Activated naive CD8-positive, alpha-beta T cell treated with anti-CD3 and anti-CD28 coated beads, Interleukin-2, amount 50 U/mL, for 24 hours (primary cell): Measurements from ENCODE around the gene MT2A.
"Not testable (repeated sequence)": the region's sequence is repeated elsewhere in the genome, so short reads cannot be mapped to it uniquely, and the experiment has no call there.

Source experiments
- ATAC-seq: fragments of 150-1000 bp; cut with Tn5 transposase; one replicate; pipeline ENCODE4 v1.10.0; 2021
- DNase-seq: peaks from one replicate; pipeline ENCODE4 v3.0.0; 2021
- H3K27ac Mint-ChIP-seq: one replicate; pipeline ENCODE4 v1.8.0; 2021; ENCODE audit warnings: mild to moderate bottlenecking, mixed read lengths
- H3K27me3 Mint-ChIP-seq: one replicate; pipeline ENCODE4 v1.8.0; 2021; ENCODE audit warnings: mixed read lengths
- H3K36me3 Mint-ChIP-seq: one replicate; pipeline ENCODE4 v1.8.0; 2021; ENCODE audit warnings: low read depth, mixed read lengths
- H3K4me1 Mint-ChIP-seq: one replicate; pipeline ENCODE4 v1.8.0; 2021; ENCODE audit warnings: mixed read lengths
- H3K4me3 Mint-ChIP-seq: one replicate; pipeline ENCODE4 v1.8.0; 2021; ENCODE audit warnings: mild to moderate bottlenecking, moderate library complexity, mixed read lengths
- H3K9me3 Mint-ChIP-seq: one replicate; pipeline ENCODE4 v1.8.0; 2021; ENCODE audit warnings: mixed read lengths

Gene MT2A

GRCh38 chr16:56623184-56623583 is 14.8 kb downstream of the MT2A start:
- not testable (repeated sequence) for H3K4me3 Mint-ChIP-seq, H3K36me3 Mint-ChIP-seq
- peaks cover 20% of the 10 kb centered on the region for H3K27me3 Mint-ChIP-seq

GRCh38 chr16:56623637-56624036 is 15.3 kb downstream of the MT2A start:
- H3K9me3 Mint-ChIP-seq: no peaks in the 10 kb centered on the region
- H3K4me1 Mint-ChIP-seq: peaks cover 17% of the 10 kb centered on the region
- no peak overlapping the region for H3K4me3 Mint-ChIP-seq
- no peaks in the 10 kb centered on the region for H3K36me3 Mint-ChIP-seq
- H3K27ac Mint-ChIP-seq: no peak overlapping the region
- no peak for ATAC-seq
- DNase-seq: no peak
- H3K27me3 Mint-ChIP-seq: peaks cover 17% of the 10 kb centered on the region

More at GRCh38 chr16:56623184-56623583, 14.8 kb downstream of the MT2A start:
- not testable (repeated sequence) for ATAC-seq, H3K27ac Mint-ChIP-seq, H3K9me3 Mint-ChIP-seq, DNase-seq
- peaks cover 17% of the 10 kb centered on the region for H3K4me1 Mint-ChIP-seq

GRCh38 chr16:56625140-56625942 is 17.0 kb downstream of the MT2A start, which contains the start of gene MT1E:
MT1E (plus strand) TSS chr16:56625781; CDS start chr16:56625852, 71 bp downstream.
- peak; percentile 88 for ATAC-seq

GRCh38 chr16:56625943-56626654 is 17.7 kb downstream of the MT2A start:
- peak overlapping the region; percentile 47 for H3K27ac Mint-ChIP-seq
- H3K4me3 Mint-ChIP-seq: peak overlapping the region; percentile 82
- no peak for DNase-seq
- H3K27me3 Mint-ChIP-seq: peaks cover 26% of the 10 kb centered on the region
- no peaks in the 10 kb centered on the region for H3K9me3 Mint-ChIP-seq
- H3K36me3 Mint-ChIP-seq: no peaks in the 10 kb centered on the region
- peak; percentile 41 for ATAC-seq
- H3K4me1 Mint-ChIP-seq: peaks cover 20% of the 10 kb centered on the region

More at GRCh38 chr16:56625140-56625942, 17.0 kb downstream of the MT2A start, which contains the start of gene MT1E:
- Mint-ChIP-seq H3K9me3 (no peaks in the 10 kb centered on the region), H3K36me3 (no peaks in the 10 kb centered on the region), H3K27ac (peak within 1 kb of the TSS; percentile 76), H3K4me3 (peak within 1 kb of the TSS; percentile 82), H3K27me3 (peaks cover 21% of the 10 kb centered on the region), H3K4me1 (peaks cover 20% of the 10 kb centered on the region)
- DNase-seq: peak; percentile 44

GRCh38 chr16:56626685-56627084 is 18.3 kb downstream of the MT2A start:
- H3K27me3 Mint-ChIP-seq: peaks cover 31% of the 10 kb centered on the region

GRCh38 chr16:56628486-56629350 is 20.3 kb downstream of the MT2A start:
- Mint-ChIP-seq H3K4me1 (peaks cover 29% of the 10 kb centered on the region), H3K27ac (no peak overlapping the region), H3K4me3 (no peak overlapping the region), H3K9me3 (no peaks in the 10 kb centered on the region), H3K36me3 (no peaks in the 10 kb centered on the region), H3K27me3 (peaks cover 47% of the 10 kb centered on the region)
- DNase-seq (no peak), ATAC-seq (no peak)

More at GRCh38 chr16:56626685-56627084, 18.3 kb downstream of the MT2A start:
- H3K27ac Mint-ChIP-seq: no peak overlapping the region
- H3K36me3 Mint-ChIP-seq: no peaks in the 10 kb centered on the region
- ATAC-seq: no peak
- DNase-seq: no peak
- no peaks in the 10 kb centered on the region for H3K9me3 Mint-ChIP-seq
- peaks cover 21% of the 10 kb centered on the region for H3K4me1 Mint-ChIP-seq
- H3K4me3 Mint-ChIP-seq: peak overlapping the region; percentile 82

- no peak overlapping the region for H3K4me3 Mint-ChIP-seq
- peaks cover 26% of the 10 kb centered on the region for H3K4me1 Mint-ChIP-seq
- DNase-seq: no peak
- H3K36me3 Mint-ChIP-seq: no peaks in the 10 kb centered on the region
- no peaks in the 10 kb centered on the region for H3K9me3 Mint-ChIP-seq
- H3K27me3 Mint-ChIP-seq: peaks cover 52% of the 10 kb centered on the region
- no peak overlapping the region for H3K27ac Mint-ChIP-seq
- ATAC-seq: no peak
These were observed 21.1 kb downstream of the MT2A start for GRCh38 chr16:56629531-56629930.

- ATAC-seq: no peak
- Mint-ChIP-seq H3K27me3 (peaks cover 53% of the 10 kb centered on the region), H3K27ac (no peak overlapping the region), H3K4me1 (peaks cover 26% of the 10 kb centered on the region), H3K36me3 (no peaks in the 10 kb centered on the region), H3K9me3 (no peaks in the 10 kb centered on the region), H3K4me3 (no peak overlapping the region)
- DNase-seq: no peak
These were observed 21.8 kb downstream of the MT2A start for GRCh38 chr16:56630134-56630533.

GRCh38 chr16:56631197-56631596 is 22.8 kb downstream of the MT2A start:
- H3K4me3 Mint-ChIP-seq: no peak overlapping the region
- no peak overlapping the region for H3K27ac Mint-ChIP-seq
- DNase-seq (no peak), ATAC-seq (no peak)
- peaks cover 23% of the 10 kb centered on the region for H3K4me1 Mint-ChIP-seq
- no peaks in the 10 kb centered on the region for H3K9me3 Mint-ChIP-seq
- H3K36me3 Mint-ChIP-seq: no peaks in the 10 kb centered on the region
- peaks cover 61% of the 10 kb centered on the region for H3K27me3 Mint-ChIP-seq

GRCh38 chr16:56631832-56632155 is 23.4 kb downstream of the MT2A start:
- H3K9me3 Mint-ChIP-seq: no peaks in the 10 kb centered on the region
- DNase-seq (no peak), ATAC-seq (no peak)
- H3K36me3 Mint-ChIP-seq: no peaks in the 10 kb centered on the region
- H3K4me1 Mint-ChIP-seq: peaks cover 21% of the 10 kb centered on the region
- H3K4me3 Mint-ChIP-seq: peak overlapping the region; percentile 65
- H3K27ac Mint-ChIP-seq: no peak overlapping the region
- H3K27me3 Mint-ChIP-seq: peaks cover 66% of the 10 kb centered on the region

GRCh38 chr16:56632156-56632847 is 23.9 kb downstream of the MT2A start, which contains the start of gene MT1M:
MT1M (plus strand) TSS chr16:56632659; CDS start chr16:56632732, 73 bp downstream.
- ATAC-seq: peak; percentile 27

GRCh38 chr16:56632848-56633365 is 24.5 kb downstream of the MT2A start:
- Mint-ChIP-seq H3K9me3 (no peaks in the 10 kb centered on the region), H3K4me1 (peaks cover 24% of the 10 kb centered on the region), H3K4me3 (peak overlapping the region; percentile 65), H3K36me3 (no peaks in the 10 kb centered on the region), H3K27me3 (peaks cover 74% of the 10 kb centered on the region), H3K27ac (no peak overlapping the region)
- no peak for ATAC-seq
- no peak for DNase-seq

More at GRCh38 chr16:56632156-56632847, 23.9 kb downstream of the MT2A start, which contains the start of gene MT1M:
- H3K9me3 Mint-ChIP-seq: no peaks in the 10 kb centered on the region
- no peaks in the 10 kb centered on the region for H3K36me3 Mint-ChIP-seq
- peaks cover 21% of the 10 kb centered on the region for H3K4me1 Mint-ChIP-seq
- H3K27me3 Mint-ChIP-seq: peaks cover 68% of the 10 kb centered on the region
- H3K4me3 Mint-ChIP-seq: peak within 1 kb of the TSS; percentile 65
- no peak within 1 kb of the TSS for H3K27ac Mint-ChIP-seq
- DNase-seq: no peak

GRCh38 chr16:56633535-56633934 is 25.2 kb downstream of the MT2A start:
- no peak overlapping the region for H3K27ac Mint-ChIP-seq
- no peaks in the 10 kb centered on the region for H3K36me3 Mint-ChIP-seq
- H3K9me3 Mint-ChIP-seq: no peaks in the 10 kb centered on the region
- DNase-seq: no peak
- peaks cover 27% of the 10 kb centered on the region for H3K4me1 Mint-ChIP-seq
- H3K27me3 Mint-ChIP-seq: peaks cover 78% of the 10 kb centered on the region
- no peak overlapping the region for H3K4me3 Mint-ChIP-seq
- no peak for ATAC-seq
